Liver (tissue), 9 donors: Measurements from ENCODE around the gene ELMO2. TPM values are rescaled to one million over a fixed set of nuclear protein-coding genes. Genes with fewer than 3 reads are reported as not detected.

Experiments used
- DNase-seq: peaks from one replicate; pipeline ENCODE4 v3.0.0-alpha.2; 2017; ENCODE audit warnings: low spot score
- H3K27ac ChIP-seq, 2 donors: one replicate each; pipeline ENCODE4 v1.7.0; 2013; ENCODE audit warnings: inconsistent platforms in 2 of 2, low read length in 2 of 2, control low read depth in 1 of 2, low read depth in 1 of 2, mild to moderate bottlenecking in 1 of 2
- H3K27me3 ChIP-seq, 4 donors: one replicate each; pipeline versions ENCODE4 v1.6.1 to v1.7.0; 2013; ENCODE audit warnings: low read length in 3 of 4, inconsistent platforms in 1 of 4, mild to moderate bottlenecking in 1 of 4, moderate library complexity in 1 of 4; ENCODE audit not compliant: control insufficient read depth in 4 of 4, insufficient read depth in 4 of 4
- H3K36me3 ChIP-seq, 4 donors: one replicate each; pipeline versions ENCODE4 v1.6.1 to v1.7.0; 2013; ENCODE audit warnings: low read length in 3 of 4, mild to moderate bottlenecking in 3 of 4, low read depth in 1 of 4, moderate library complexity in 1 of 4; ENCODE audit not compliant: control insufficient read depth in 4 of 4, insufficient read depth in 3 of 4
- H3K4me1 ChIP-seq, 4 donors: one replicate each; pipeline versions ENCODE4 v1.6.1 to v1.7.0; 2013; ENCODE audit warnings: low read length in 3 of 4, mild to moderate bottlenecking in 3 of 4, moderate library complexity in 1 of 4; ENCODE audit not compliant: control insufficient read depth in 4 of 4, insufficient read depth in 4 of 4
- H3K4me3 ChIP-seq, 3 donors: one replicate each; pipeline versions ENCODE4 v1.6.1 to v1.7.0; 2013; ENCODE audit warnings: low read length in 3 of 3, control low read depth in 1 of 3, low read depth in 1 of 3, mild to moderate bottlenecking in 1 of 3
- H3K9ac ChIP-seq, 2 donors: one replicate each; pipeline ENCODE4 v1.7.0; 2013; ENCODE audit warnings: low read length in 2 of 2, mild to moderate bottlenecking in 2 of 2, moderate library complexity in 2 of 2, control low read depth in 1 of 2, low read depth in 1 of 2
- H3K9me3 ChIP-seq, 4 donors: one replicate each; pipeline versions ENCODE4 v1.6.1 to v1.7.0; 2013; ENCODE audit warnings: low read length in 3 of 4; ENCODE audit not compliant: control insufficient read depth in 4 of 4
- ATF3 ChIP-seq: IDR thresholded peaks from 2 replicates; pipeline ENCODE4 v1.6.1; 2016; ENCODE audit warnings: antibody characterized with exemption
- EGR1 ChIP-seq, 2 donors: IDR thresholded peaks; 2 replicates each; pipeline ENCODE4 v1.6.1; 2016 to 2018; ENCODE audit warnings: antibody characterized with exemption in 2 of 2, low read depth in 2 of 2
- FOXA1 ChIP-seq: IDR thresholded peaks from 2 replicates; pipeline ENCODE4 v1.6.1; 2016; ENCODE audit warnings: antibody characterized with exemption
- FOXA2 ChIP-seq: IDR thresholded peaks from 2 replicates; pipeline ENCODE4 v1.6.1; 2016; ENCODE audit warnings: antibody characterized with exemption
- GABPA ChIP-seq, 2 donors: IDR thresholded peaks in 1 of 2; conservative IDR thresholded peaks in 1 of 2; 2 replicates each; pipeline ENCODE4 v1.6.1; 2016; ENCODE audit warnings: antibody characterized with exemption in 2 of 2, mild to moderate bottlenecking in 1 of 2, moderate library complexity in 1 of 2
- HNF4A ChIP-seq, 2 donors: conservative IDR thresholded peaks; 2 replicates each; pipeline ENCODE4 v1.6.1; 2016; ENCODE audit warnings: antibody characterized with exemption in 2 of 2, mild to moderate bottlenecking in 2 of 2
- JUND ChIP-seq, 2 donors: IDR thresholded peaks; 2 replicates each; pipeline ENCODE4 v1.6.1; 2016; ENCODE audit warnings: antibody characterized with exemption in 2 of 2
- MAX ChIP-seq: IDR thresholded peaks from 2 replicates; pipeline ENCODE4 v1.6.1; 2016; ENCODE audit warnings: antibody characterized with exemption
- NR2F2 ChIP-seq: IDR thresholded peaks from 2 replicates; pipeline ENCODE4 v1.6.1; 2016; ENCODE audit warnings: antibody characterized with exemption
- REST ChIP-seq: IDR thresholded peaks from 2 replicates; pipeline ENCODE4 v1.6.1; 2016; ENCODE audit warnings: antibody characterized with exemption, mild to moderate bottlenecking
- RXRA ChIP-seq, 2 donors: IDR thresholded peaks; 2 replicates each; pipeline ENCODE4 v1.6.1; 2017 to 2018; ENCODE audit warnings: antibody characterized with exemption in 2 of 2, mild to moderate bottlenecking in 1 of 2
- SP1 ChIP-seq: IDR thresholded peaks from 2 replicates; pipeline ENCODE4 v1.6.1; 2018; ENCODE audit warnings: antibody characterized with exemption, mild to moderate bottlenecking
- TAF1 ChIP-seq: conservative IDR thresholded peaks from 2 replicates; pipeline ENCODE4 v1.6.1; 2016; ENCODE audit warnings: antibody characterized with exemption, mild to moderate bottlenecking
- ZBTB33 ChIP-seq: IDR thresholded peaks from 2 replicates; pipeline ENCODE4 v1.6.1; 2016; ENCODE audit warnings: antibody characterized with exemption
- WGBS: extraction: QIAGEN DNeasy Blood & Tissue Kit; methylation state at CpG from one replicate; pipeline ENCODE4 v1.1.7; 2013; 5-methylcytosine and 5-hydroxymethylcytosine counted together
- polyA plus RNA-seq, 2 donors: library from polyadenylated mRNA; stranded (reverse) in 1 of 2; unstranded in 1 of 2; fragments of 200-250 nt in 1 of 2; fragments of >200 nt in 1 of 2; fragmentation: Nextera tagmentation in 1 of 2; extraction: Ambion mirVana in 1 of 2; gene quantifications; one replicate each; pipeline versions ENCODE4 v1.2.1 to v1.2.3, GENCODE V29; 2013 to 2015
- total RNA-seq, 2 donors: library from RNA; depleted of rRNA; stranded (reverse); fragments of >200 nt; gene quantifications; one replicate each; pipeline ENCODE4 v1.2.3, GENCODE V29; 2014
- donor health status: healthy.
- donor health status: healthy.
- donor health status: healthy.
- donor health status: healthy.
- donor health status: healthy.

ELMO2 gene
- total and polyA plus RNA-seq, 4 donors = 7.9 to 16.0 (median 13.9) TPM

GRCh38 chr20:46416421-46416820, 10.0 kb upstream of the ELMO2 start:
- H3K4me3 ChIP-seq = no peak overlapping the region
- H3K9ac ChIP-seq = no peak overlapping the region
- TF ChIP-seq FOXA2 = no peak
- no peak for TF ChIP-seq MAX
- no peak for TF ChIP-seq NR2F2
- no peak for TF ChIP-seq FOXA1
- peaks cover 0 to 2% (median 0%) of the 10 kb centered on the region in 4 donors for H3K4me1 ChIP-seq
- WGBS = 85% methylated on average over 3 of the region's 3 CpGs
- peak; percentile 4 for DNase-seq
- peaks cover 0 to 3% (median 0%) of the 10 kb centered on the region in 4 donors for H3K27me3 ChIP-seq
- H3K27ac ChIP-seq = no peak overlapping the region
- H3K9me3 ChIP-seq = no peaks in the 10 kb centered on the region
- H3K36me3 ChIP-seq = no peaks in the 10 kb centered on the region

GRCh38 chr20:46415773-46416172, 9.4 kb upstream of the ELMO2 start:
- H3K9ac ChIP-seq = no peak overlapping the region
- TF ChIP-seq RXRA (IDR thresholded peaks at IDR 0.05) (no peak), EGR1 (IDR thresholded peaks at IDR 0.05; ENCODE audit: low read depth in 2 of 2) (no peak), SP1 (no peak), GABPA (IDR thresholded peaks at IDR 0.05 in 1 of 2, conservative IDR thresholded peaks at IDR 0.05 in 1 of 2) (no peak), FOXA1 (no peak), REST (no peak), TAF1 (no peak)
- peaks cover 0 to 3% (median 0%) of the 10 kb centered on the region in 4 donors for H3K27me3 ChIP-seq
- H3K27ac ChIP-seq = no peak overlapping the region
- DNase-seq = no peak
- no peaks in the 10 kb centered on the region for H3K9me3 ChIP-seq
- WGBS = 73% methylated on average over 3 of the region's 3 CpGs
- no peaks in the 10 kb centered on the region for H3K36me3 ChIP-seq
- no peak overlapping the region for H3K4me3 ChIP-seq
- H3K4me1 ChIP-seq = peaks cover 0 to 2% (median under 1%) of the 10 kb centered on the region in 4 donors

GRCh38 chr20:46414608-46415007, 8.2 kb upstream of the ELMO2 start:
- TF ChIP-seq JUND (IDR thresholded peaks at IDR 0.05) (no peak), ZBTB33 (no peak), FOXA2 (no peak), REST (no peak), NR2F2 (no peak), SP1 (no peak), EGR1 (IDR thresholded peaks at IDR 0.05; ENCODE audit: low read depth in 2 of 2) (no peak), ATF3 (no peak), FOXA1 (no peak), MAX (no peak), HNF4A (conservative IDR thresholded peaks at IDR 0.05) (no peak), RXRA (IDR thresholded peaks at IDR 0.05) (no peak)
- DNase-seq = no peak
- H3K27ac ChIP-seq = no peak overlapping the region
- WGBS = 89% methylated on average over 5 of the region's 5 CpGs
- no peak overlapping the region for H3K4me3 ChIP-seq
- no peak overlapping the region for H3K9ac ChIP-seq
- peaks cover 0 to 5% (median 1%) of the 10 kb centered on the region in 4 donors for H3K4me1 ChIP-seq
- H3K36me3 ChIP-seq = no peaks in the 10 kb centered on the region
- peaks cover 0 to 3% (median 0%) of the 10 kb centered on the region in 4 donors for H3K27me3 ChIP-seq
- no peaks in the 10 kb centered on the region for H3K9me3 ChIP-seq
